ENCODE results near the gene GABRR1. TPM values are rescaled to one million over a fixed set of nuclear protein-coding genes. Genes with fewer than 3 reads are reported as not detected.

GABRR1 gene
- total RNA-seq, 1 donor: not detected

- DNase-seq (ENCODE audit: low read depth): no peak
- no peak for TF ChIP-seq CTCF (IDR thresholded peaks at IDR 0.05; ENCODE audit: insufficient read depth, low read depth, low read length)
- H3K4me3 ChIP-seq (ENCODE audit: low read depth, low read length): no peak overlapping the region
Observed at GRCh38 chr6:89221129-89221528, 4.0 kb upstream of the GABRR1 start.

GRCh38 chr6:89216411-89216810, 747 bp downstream of the GABRR1 start:
- no peak for DNase-seq (ENCODE audit: low read depth)
- H3K4me3 ChIP-seq (ENCODE audit: low read depth, low read length): no peak overlapping the region
- no peak for TF ChIP-seq CTCF (IDR thresholded peaks at IDR 0.05; ENCODE audit: insufficient read depth, low read depth, low read length)

- no peak for DNase-seq (ENCODE audit: low read depth)
- no peak for TF ChIP-seq CTCF (IDR thresholded peaks at IDR 0.05; ENCODE audit: insufficient read depth, low read depth, low read length)
- H3K4me3 ChIP-seq (ENCODE audit: low read depth, low read length): no peak overlapping the region
Observed at GRCh38 chr6:89215391-89215790, 1.8 kb downstream of the GABRR1 start.

GRCh38 chr6:89214197-89214596, 3.0 kb downstream of the GABRR1 start:
- DNase-seq (ENCODE audit: low read depth): no peak
- no peak for TF ChIP-seq CTCF (IDR thresholded peaks at IDR 0.05; ENCODE audit: insufficient read depth, low read depth, low read length)

GRCh38 chr6:89212472-89212871, 4.7 kb downstream of the GABRR1 start:
- no peak overlapping the region for H3K4me3 ChIP-seq (ENCODE audit: low read depth, low read length)
- no peak for DNase-seq (ENCODE audit: low read depth)
- TF ChIP-seq CTCF (IDR thresholded peaks at IDR 0.05; ENCODE audit: insufficient read depth, low read depth, low read length): no peak

More at GRCh38 chr6:89214197-89214596, 3.0 kb downstream of the GABRR1 start:
- no peak overlapping the region for H3K4me3 ChIP-seq (ENCODE audit: low read depth, low read length)

GRCh38 chr6:89209457-89209856, 7.7 kb downstream of the GABRR1 start:
- DNase-seq (ENCODE audit: low read depth): no peak
- H3K4me3 ChIP-seq (ENCODE audit: low read depth, low read length): no peak overlapping the region
- TF ChIP-seq CTCF (IDR thresholded peaks at IDR 0.05; ENCODE audit: insufficient read depth, low read depth, low read length): no peak

- no peak for TF ChIP-seq CTCF (IDR thresholded peaks at IDR 0.05; ENCODE audit: insufficient read depth, low read depth, low read length)
- H3K4me3 ChIP-seq (ENCODE audit: low read depth, low read length): no peak overlapping the region
- no peak for DNase-seq (ENCODE audit: low read depth)
Observed at GRCh38 chr6:89208551-89208950, 8.6 kb downstream of the GABRR1 start.

Data from fibroblast of villous mesenchyme (primary cell).